A549 treated with ZK216348 at 1 μM for 4 hours (cell line): ENCODE data around the gene ZNF536. TPM values are rescaled to one million over a fixed set of nuclear protein-coding genes. Genes with fewer than 3 reads are reported as not detected.

Experiments used
- total RNA-seq: library from RNA; stranded (reverse); fragments of 200-300 nt; extraction: Qiagen RNA extraction; gene quantifications from 5 replicates; pipeline ENCODE4 v1.2.3, GENCODE V29; 2022; ENCODE audit warnings: low read depth

Gene ZNF536
- not detected in 5 replicates for total RNA-seq

GRCh38 chr19:30371960-30372824 is at the start of gene ZNF536:
TSS of gene ZNF536 (plus strand) at chr19:30372384. CDS start at chr19:30443563, 71,179 bp downstream.

